HG03139 (cell line): ENCODE measurements around the gene WBP1L.
"Not testable (repeated sequence)": the region's sequence is repeated elsewhere in the genome, so short reads cannot be mapped to it uniquely, and the experiment has no call there.

Source experiments
- ATAC-seq: cut with Tn5 transposase; IDR thresholded peaks from one replicate; pipeline ENCODE4 v1.9.1; 2021; ENCODE audit not compliant: unreplicated experiment

Gene WBP1L

DNA sequence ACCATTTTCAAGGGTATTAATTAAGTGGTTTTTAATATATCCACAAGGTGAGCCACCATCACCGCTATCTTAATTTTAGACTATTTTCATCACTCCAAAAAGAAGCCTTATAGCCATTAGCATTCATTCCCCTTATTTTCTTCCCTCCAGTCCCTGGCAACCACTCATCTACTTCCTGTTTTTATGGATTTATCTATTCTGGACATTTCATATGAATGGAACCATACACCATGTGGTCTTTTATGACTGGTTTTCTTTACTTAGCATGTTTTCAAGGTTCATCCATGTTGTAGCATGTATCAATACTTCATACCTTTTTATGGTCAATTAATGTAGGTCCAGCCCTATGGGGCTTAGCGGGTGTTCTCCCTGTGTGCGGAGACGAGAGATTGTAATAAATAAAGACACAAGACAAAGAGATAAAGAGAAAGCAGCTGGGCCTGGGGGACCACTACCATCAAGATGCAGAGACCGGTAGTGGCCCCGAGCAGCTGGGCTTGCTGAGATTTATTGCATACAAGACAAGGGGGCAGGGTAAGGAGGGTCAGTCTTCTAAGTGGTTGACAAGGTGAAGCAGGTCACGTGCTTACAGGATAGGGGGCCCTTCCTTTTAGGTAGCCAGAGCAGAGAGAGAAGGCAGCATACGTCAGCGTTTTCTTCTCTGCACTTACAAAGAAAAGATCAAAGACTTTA, 14.6 kb downstream of the WBP1L start:
- ATAC-seq = no peak

DNA sequence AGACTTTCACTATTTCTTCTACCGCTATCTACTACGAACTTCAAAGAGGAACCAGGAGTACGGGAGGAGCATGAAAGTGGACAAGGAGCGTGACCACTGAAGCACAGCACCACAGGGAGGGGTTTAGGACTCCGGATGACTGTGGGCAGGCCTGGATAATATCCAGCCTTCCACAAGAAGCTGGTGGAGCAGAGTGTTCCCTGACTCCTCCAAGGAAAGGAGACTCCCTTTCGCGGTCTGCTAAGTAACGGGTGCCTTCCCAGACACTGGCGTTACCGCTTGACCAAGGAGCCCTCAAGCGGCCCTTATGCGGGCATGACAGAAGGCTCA, 15.2 kb downstream of the WBP1L start:
- ATAC-seq = not testable (repeated sequence)

DNA sequence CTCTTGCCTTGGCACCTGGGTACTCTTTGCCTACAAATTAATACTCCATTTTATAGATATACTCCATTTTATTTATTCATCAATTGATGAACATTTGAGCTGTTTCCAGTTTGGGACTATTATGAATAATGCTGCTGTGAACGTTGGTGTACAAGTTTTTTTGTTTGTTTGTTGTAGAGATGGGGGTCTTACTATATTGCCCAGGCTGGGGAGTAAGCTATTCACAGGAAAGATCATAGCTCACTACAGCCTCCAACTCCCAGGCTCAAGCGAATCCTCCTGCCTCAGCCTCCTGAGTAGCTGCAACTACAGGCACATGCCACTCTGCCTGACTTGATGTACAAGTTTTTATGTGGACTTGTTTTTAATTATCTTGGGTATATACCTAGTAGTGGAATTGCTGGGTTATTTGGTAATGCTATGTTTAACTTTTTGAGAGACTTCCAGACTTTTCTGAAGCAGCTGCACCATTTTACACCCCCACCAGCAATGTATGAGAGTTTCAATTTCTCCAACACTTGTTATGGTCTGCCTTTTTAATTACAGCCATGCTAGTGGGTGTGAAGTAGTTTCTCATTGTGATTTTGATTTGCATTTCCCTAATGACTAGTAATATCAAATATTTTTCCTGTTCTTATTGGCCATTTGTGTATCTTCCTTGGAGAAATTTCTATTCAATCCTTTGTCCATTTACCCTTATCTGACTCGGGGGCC, 15.9 kb downstream of the WBP1L start:
- ATAC-seq = no peak

DNA sequence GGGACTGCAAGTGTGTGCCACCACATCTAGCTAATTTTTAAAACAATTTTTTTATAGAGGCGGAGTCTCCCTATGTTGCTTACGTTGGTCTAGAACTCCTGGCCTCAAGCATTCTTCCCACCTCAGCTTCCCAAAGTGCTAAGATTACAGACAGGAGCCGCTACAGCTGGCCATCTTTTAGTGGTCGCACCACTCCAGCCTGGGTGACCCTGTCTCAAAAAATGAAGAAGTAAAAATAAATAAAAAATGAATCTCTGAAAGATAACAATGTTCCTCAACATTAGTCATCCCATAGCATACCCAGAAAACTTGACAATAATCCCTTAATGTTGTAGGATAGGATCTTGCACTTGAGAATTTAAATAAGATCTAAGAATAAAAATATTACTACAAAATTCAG, 18.2 kb downstream of the WBP1L start:
- no peak for ATAC-seq

DNA sequence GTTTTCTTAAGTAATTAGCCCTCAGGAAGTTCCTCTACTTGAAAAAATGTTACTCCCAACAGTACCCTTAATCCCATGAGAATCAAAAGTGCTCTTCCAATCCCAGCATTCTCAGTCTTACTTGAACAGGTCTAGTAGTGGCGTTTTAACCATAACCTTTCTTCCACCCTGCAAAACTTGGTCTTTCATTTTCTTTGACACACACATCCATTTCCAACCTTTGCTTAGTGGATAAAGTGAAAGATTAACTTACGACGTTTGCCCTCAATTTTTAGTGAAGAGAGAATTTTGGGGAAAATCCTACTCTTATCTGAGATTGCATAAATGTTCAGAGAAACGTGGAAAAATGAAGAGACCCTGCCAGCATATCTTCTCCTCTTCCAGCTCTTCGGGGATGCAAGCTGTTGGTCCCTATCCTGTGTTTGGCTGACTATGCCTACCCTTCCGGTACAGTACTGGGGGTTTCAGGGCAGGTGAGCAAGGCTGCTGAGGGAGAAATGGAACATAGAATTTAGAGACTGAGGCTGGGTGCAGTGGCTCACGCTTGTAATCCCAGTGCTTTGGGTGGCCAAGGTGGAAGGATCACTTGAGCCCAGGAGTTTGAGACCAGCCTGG, 18.8 kb downstream of the WBP1L start:
- no peak for ATAC-seq

DNA sequence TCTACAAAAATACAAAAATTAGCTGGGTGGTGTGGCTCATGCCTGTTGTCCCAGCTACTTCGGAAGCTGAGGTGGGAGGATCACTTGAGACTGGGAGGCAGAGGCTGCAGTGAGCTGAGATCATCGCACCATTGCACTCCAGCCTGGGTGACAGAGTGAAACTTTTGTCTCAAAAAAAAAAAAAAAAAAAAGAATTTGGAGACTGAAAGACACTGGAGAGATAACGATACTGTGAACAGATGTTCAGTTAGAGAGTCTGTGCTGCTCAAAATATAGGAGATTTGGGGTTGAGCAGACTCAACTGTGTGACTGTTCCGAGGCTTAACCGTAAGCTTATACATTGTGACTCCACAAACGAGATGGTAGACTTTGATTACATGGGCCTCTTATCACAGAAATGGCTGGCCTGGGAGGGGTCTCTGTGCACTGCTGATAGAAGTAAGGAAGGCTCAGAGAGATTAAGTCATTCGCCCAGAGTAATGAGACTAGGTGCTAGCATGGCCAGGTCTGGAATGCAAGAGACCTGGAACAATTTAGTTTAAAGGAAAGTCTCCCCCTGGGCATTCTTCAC, 19.4 kb downstream of the WBP1L start:
- ATAC-seq = no peak

DNA sequence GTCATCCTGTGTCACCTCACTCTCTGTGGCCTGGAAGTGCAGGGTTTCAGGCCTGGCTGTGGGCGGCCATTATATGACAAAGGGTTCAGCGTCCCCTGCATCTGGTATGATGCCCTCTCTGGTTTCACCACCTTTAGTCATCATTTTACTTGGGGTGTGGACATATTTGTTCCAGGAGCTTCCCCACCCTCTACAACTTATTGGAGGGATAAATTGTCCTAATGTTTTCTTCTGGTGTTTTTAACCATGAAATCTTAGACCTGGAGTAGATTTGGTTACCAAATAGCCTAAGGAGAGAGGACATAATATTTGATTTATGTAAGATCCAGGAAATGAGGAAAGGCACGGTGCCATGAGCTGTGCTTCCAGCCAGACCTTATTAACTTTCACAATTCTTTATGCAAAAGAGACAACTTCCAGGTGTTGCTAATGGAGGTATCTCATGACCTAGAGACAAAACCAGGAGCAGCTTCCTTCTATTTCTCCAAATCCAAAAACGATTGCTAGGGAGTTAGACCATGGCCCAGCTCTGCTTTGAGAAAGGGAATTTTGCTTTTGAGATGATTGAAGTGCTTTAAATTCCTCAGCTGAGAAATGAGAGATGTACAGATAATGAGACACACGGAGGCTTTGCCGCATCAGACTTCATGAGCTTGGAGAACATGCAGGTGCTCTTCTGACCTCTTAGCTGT, 20.9 kb downstream of the WBP1L start:
- ATAC-seq = no peak

DNA sequence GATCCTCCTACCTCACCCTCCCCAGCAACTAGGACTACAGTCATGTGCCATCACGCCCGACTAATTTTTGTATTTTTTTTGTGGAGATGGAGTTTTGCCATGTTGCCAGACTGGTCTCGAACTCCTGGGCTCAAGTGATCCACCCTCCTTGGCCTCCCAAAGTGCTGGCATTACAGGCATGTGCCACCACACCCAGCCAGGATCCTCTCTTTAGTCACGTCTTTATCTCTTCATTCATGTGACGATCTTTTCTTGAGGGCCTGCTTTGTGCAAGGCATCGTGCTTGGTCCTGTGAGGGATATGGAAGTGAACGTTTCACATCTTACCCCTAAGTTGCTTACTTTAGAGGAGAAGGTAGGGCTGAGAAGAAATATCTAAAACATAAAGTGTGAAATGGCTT, 21.6 kb downstream of the WBP1L start:
- no peak for ATAC-seq

DNA sequence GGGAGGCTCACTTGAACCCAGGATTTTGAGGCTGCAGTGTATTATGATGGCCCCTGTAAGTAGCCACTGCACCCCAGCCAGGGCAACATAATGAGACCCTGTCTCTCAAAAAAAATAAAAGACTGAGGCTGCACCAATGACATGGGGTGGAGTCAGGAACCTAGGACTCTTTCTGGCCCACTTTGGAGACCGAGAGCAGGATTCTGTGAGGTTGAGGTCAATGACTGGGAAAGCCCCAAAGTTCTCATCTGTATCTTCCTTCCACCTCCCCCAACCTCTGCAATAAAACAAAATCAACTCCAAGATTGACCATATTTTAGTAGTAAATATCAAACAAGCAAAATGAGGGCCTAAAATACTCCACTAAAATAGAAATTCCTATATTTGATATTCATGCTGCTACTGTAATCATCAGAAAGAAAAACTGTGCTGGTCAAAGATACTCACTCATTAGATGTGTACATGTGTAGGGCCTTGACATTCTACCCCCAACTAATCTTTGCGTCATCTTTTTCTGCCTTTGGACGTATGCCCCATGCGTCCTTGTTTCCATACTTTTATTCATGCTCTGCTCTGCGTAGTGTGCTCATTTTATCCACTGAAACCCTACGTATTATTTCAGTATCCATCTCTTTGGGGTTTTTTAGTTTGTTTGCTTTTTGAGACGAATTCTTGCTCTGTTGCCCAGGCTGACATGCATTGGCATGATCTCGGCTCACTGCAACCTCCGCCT, 23.8 kb downstream of the WBP1L start:
- ATAC-seq = no peak

DNA sequence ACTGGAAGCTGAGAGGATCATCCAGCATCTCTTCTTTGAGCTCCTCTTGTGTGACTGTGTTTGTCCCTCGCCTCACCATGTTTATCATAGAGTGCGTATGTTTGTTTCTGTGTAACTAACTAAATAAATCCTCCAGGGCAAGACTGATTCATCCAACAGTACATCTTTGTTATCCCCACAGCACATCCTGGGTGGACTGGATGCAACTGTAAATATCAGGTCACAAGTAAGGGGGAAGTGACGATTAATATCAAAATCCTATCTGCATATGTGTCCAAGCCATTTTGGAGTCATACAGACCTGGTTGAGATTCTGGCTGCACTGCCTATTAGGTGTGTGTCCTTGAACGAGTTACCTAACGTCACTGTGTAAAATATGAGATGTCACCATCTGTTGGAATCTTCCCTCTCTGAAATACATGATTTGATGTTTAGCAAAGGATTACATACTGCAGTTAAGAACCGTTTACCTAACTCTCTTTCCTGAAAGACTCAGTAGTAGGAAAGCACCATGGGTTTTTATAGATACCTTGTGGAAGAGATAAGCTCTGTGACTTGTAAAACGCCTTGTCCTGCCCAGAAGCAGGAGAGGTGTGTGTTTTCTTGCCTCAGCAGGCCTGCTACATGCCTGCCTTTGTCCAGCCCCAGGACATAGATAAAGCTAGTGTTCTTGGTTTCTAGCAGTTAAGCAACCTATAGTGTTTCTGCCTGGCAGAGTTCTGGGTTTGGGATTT, 25.8 kb downstream of the WBP1L start:
- no peak for ATAC-seq

DNA sequence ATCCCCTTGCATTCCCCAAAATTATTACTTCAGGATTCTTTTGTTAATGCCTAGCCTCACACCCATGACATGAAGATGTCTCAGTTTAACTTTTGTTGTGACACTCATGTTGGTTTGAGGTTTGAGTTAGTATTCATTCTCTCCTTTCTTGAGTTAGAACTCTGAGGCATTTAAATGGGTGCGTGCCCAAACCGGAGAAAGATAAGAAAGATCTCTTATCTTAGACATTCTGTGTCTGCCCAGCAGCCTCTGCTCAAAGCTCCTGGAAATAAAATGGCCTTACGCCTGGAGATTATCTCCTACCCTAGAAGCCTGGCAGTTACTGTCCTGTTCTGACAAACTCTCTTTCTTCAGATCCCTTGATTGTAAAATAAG, 26.3 kb downstream of the WBP1L start:
- ATAC-seq = no peak

DNA sequence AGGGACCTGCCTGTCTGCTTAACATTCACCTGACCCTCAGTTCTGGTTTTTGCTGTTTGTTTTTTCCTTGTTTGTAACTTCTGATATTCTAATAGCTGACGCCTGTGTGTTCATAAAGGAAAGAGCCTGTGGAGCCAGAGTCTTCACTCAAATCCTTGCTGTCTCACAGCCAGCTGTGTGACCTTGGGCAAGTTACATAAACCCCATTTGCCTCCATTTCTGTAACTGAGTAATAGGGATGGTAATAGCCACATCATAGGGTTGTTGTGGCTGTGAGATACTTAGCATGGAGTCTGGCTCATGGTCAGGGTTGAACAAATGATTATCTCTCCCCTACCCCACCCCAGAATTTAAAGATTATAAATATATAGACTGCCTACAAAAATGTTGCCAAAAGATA, 27.0 kb downstream of the WBP1L start:
- no peak for ATAC-seq

DNA sequence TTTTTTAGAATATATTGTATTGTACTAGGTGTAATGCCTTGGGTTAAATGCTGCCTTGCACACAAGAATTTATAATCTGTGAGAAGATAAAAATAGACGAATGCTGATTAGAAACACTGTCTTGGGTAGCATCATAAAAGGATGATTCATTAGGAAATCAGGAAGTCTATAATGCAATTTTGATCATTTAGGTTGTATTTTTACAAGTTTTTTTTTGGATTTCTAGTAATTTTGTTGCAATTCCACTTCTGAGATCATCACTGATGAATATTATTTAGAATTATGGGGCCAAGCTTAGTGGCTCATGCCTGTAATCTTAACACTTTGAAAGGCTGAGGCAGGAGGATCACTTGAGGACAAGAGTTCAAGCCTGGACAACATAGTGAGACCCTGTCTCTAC, 29.6 kb downstream of the WBP1L start:
- ATAC-seq = no peak

DNA sequence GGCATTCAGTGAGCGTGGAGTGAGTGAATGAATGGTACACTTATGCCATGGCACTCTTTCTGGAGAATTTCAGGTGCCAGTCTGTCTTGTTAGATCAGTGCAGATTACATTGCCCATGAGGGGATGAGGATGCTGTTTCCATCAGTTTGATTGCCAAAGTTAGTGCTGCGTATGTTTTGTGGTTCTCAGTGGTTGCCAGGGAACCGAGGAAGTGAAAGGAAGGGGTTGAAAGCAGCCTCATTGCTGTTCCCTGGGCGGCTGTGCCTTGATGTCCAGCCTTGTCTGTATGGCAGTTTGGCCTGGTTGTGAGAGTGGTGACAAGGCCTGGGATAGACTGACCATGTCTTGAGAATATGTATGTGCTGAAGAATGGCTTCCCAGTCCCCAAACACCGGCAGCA, 30.2 kb downstream of the WBP1L start:
- ATAC-seq = no peak

DNA sequence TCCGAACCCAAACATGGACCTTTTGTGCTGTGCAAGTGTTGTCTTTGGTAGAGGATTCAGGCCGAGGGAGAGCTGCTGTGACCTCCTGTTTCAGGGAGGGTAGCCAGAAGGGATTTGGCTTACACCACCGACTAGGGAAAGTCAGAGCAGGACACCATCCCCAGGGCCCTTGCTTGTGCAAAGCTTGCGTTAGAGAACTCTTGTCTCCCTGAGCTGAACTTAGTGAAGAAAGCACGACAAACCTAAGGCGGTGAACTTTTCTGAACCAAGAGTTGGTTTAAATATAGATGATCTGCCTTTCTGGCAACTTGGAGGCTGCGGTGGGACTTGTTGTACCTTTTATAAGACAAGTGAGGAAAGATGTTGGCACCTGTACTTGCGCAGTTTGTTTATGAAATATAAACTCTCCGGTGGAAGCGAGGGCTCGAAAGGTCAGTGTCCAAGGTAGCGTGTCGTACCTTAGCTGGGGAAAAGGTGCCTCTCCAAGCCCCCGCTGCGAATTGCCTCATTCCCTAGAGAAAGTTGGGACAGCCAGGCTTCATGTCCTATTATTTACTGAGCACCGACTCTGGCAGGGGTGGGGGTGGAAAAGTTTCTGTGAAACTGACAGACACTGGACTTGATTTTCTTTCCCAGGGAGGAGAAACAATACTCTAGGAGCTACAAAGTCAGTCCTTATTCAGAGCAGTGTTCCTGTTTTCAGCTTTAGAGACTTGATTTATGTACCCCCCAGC, 31.6 kb downstream of the WBP1L start:
- no peak for ATAC-seq

DNA sequence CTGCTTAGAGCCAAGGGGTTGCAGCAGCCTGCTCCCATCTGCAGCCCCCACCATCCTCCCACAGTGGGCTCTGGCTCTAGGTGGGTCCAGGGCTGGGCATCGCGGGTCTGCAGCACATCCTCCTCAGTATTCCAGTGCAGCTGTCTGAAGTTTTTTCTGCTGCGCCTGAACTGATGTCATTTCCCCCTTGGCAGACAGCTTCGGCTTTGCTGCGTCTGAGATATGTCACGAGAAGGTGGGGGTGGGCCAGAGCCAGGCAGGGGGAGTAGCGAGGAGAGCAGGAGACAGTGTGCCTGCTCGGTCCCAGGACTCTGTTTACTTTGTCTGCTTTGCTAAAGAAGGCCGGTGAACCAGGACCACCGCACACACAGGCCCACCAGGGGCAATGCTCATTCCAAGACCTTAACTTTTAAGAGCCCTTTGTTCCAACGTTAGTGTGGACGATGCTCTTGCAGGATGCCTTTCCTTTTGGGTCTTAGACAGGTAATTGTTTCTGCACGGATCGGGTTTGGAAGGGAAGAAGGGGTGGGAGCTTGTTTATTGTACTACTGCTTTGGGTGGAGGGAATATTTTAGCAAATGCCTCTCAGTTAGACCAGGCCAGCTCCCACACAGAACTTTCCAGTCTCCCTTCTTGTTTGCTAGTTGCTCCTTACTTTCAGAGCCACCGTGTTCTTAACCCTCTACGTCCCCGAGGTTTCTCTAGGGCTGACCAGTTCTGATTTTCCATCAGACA, 32.4 kb downstream of the WBP1L start:
- ATAC-seq = no peak

DNA sequence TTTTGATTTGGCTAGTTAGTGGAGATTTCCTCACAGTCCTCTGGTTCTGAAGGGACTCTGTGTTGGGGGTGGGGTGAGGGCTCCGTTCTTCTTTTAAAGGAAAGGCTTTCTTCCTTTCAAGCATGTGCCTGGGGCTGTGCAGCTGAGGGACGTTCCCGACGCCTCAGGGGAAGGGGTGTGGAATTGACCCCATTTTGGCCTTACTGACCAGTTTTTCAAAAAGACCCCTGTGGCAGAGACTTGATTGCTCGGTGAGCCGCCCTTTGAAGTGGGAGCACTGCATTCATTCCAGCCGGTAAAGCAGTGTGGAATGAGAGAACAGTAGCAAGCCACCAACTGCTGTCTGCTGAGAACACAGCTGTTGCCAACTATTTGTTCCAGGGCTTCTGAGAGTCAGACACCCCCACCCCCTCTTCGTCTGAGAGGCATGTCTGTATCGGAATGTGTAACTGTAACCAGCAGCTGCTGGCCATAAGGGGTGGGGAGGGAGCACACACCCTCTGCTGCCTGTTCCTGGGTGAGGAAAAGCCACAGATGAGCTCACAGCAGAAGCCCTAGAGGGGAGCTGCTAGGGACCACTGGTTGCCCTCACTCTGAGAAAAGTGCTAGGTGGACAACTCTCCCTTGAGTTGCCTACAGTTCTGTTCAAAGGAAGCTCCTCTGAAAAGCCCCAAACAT, 33.2 kb downstream of the WBP1L start:
- ATAC-seq = no peak

DNA sequence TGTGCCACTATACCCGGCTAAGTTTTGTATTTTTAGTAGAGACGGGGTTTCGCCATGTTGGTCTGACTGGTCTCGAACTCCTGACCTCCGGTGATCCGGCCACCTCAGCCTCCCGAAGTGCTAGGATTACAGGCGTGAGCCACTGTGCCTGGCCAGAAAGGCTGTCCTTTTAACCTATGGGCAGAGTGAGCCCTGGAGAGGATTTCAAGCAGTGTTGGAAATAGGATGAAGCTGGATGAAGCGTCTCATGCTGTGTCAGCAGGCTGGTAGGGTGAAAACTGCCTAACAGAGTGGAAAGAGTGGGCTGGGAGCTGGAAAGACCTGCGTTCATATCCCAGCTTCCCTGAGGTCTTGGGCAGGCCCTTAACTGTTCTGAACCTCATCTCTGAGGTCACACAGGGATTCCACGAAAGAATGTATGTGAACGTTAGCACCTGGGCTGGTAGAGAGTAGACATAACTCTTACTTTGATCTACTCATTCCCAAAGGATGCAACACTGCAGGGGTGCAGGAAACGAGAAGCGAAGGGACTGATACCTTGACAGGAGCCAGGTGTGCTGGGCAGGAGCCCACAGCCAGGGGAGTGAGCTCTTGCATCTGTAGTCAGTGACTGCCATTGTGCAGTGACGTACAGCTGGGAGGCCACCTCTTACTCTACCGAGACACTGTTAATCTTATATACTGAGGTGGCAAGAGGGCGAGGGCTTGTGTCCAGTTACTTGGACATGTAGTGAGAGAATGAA, 34.1 kb downstream of the WBP1L start:
- ATAC-seq = no peak
